DLD1 (cell line): Measurements from ENCODE around the gene VEGFA.

Experiments
- in situ Hi-C: cut with HindIII; loops from 2 replicates; pipeline ENCODE4 v1.10.0; 2017; ENCODE audit warnings: low sequenced_read_pairs

The VEGFA gene

GRCh38 chr6:43771858-43772680 is 2.1 kb downstream of the VEGFA start:
- in situ Hi-C loops, result no loop called here

GRCh38 chr6:43772681-43773049 is 2.7 kb downstream of the VEGFA start:
- in situ Hi-C loops, result no loop called here

- in situ Hi-C loops, result no loop called here
Observed at GRCh38 chr6:43773050-43773979, 3.3 kb downstream of the VEGFA start.

- in situ Hi-C loops, result no loop called here
Observed at GRCh38 chr6:43773980-43774775, 4.2 kb downstream of the VEGFA start.

GRCh38 chr6:43774776-43775534 is 4.9 kb downstream of the VEGFA start:
- in situ Hi-C loops, result loop anchor here (5.0 kb wide), 1 partner anchor 42 kb away; no protein-coding TSS in a partner anchor

- in situ Hi-C loops, result loop anchor here (5.0 kb wide), 1 partner anchor 42 kb away; no protein-coding TSS in a partner anchor
Observed at GRCh38 chr6:43775535-43775885, 5.5 kb downstream of the VEGFA start.

- in situ Hi-C loops, result loop anchor here (5.0 kb wide), 1 partner anchor 41 kb away; no protein-coding TSS in a partner anchor
Observed at GRCh38 chr6:43776115-43776798, 6.2 kb downstream of the VEGFA start.

GRCh38 chr6:43776799-43777776 is 7.1 kb downstream of the VEGFA start:
- in situ Hi-C loops, result loop anchor here (5.0 kb wide), 1 partner anchor 40 kb away; no protein-coding TSS in a partner anchor

- in situ Hi-C loops, result loop anchor here (5.0 kb wide), 1 partner anchor 39 kb away; no protein-coding TSS in a partner anchor
Observed at GRCh38 chr6:43778131-43778855, 8.3 kb downstream of the VEGFA start.

- in situ Hi-C loops, result loop anchor here (5.0 kb wide), 1 partner anchor 38 kb away; no protein-coding TSS in a partner anchor
Observed at GRCh38 chr6:43778976-43779851, 9.2 kb downstream of the VEGFA start.

- in situ Hi-C loops, result loop anchor here (5.0 kb wide), 1 partner anchor 37 kb away; no protein-coding TSS in a partner anchor
Observed at GRCh38 chr6:43779852-43780236, 9.8 kb downstream of the VEGFA start.

- in situ Hi-C loops, result no loop called here
Observed at GRCh38 chr6:43780293-43780692, 10.3 kb downstream of the VEGFA start.

- in situ Hi-C loops, result no loop called here
Observed at GRCh38 chr6:43780941-43781928, 11.2 kb downstream of the VEGFA start.

GRCh38 chr6:43781941-43782704 is 12.1 kb downstream of the VEGFA start:
- in situ Hi-C loops, result no loop called here
